ENCODE measurements around the gene SLC25A23. TPM values are rescaled to one million over a fixed set of nuclear protein-coding genes. Genes with fewer than 3 reads are reported as not detected.

Gene SLC25A23
- total RNA-seq, 1 experiment from 2014 or later, result 42.9 TPM

- Histone ChIP-seq H2BK12ac (ENCODE audit: insufficient read length, low read depth, low read length) (no peak overlapping the region), H3K23ac (ENCODE audit: insufficient read length, low read depth, low read length) (no peak overlapping the region), H3T11ph (ENCODE audit: low read length) (no peak overlapping the region), H3K14ac (ENCODE audit: insufficient read depth, low read length) (no peak overlapping the region), H4K91ac (ENCODE audit: insufficient read length, low read depth, low read length) (no peak overlapping the region), H2BK20ac (ENCODE audit: low read depth, low read length, poor library complexity, severe bottlenecking) (no peak overlapping the region), H3K9ac (ENCODE audit: extremely low read depth, insufficient read length, low read length) (no peak overlapping the region), H3K18ac (ENCODE audit: insufficient read length, low read depth, low read length) (no peak overlapping the region), H3K9me3 (ENCODE audit: control insufficient read depth, low read depth, low read length) (peaks cover 8% of the 10 kb centered on the region), H3K79me1 (ENCODE audit: insufficient read depth, low read depth, low read length, poor library complexity, severe bottlenecking) (no peaks in the 10 kb centered on the region), H2AFZ (ENCODE audit: low read length) (no peak overlapping the region), H4K20me1 (ENCODE audit: control insufficient read depth, insufficient read depth, insufficient read length) (no peaks in the 10 kb centered on the region), H3K4me1 (ENCODE audit: insufficient read depth, low read length) (no peaks in the 10 kb centered on the region; the same call in 1 of the 2 replicates), H2BK5ac (ENCODE audit: insufficient read length, low read length) (no peak overlapping the region), H3K79me2 (ENCODE audit: insufficient read depth, low read length) (no peaks in the 10 kb centered on the region), H3K27me3 (ENCODE audit: insufficient read depth, low read length) (no peaks in the 10 kb centered on the region), H2AK5ac (ENCODE audit: insufficient read length, low read length) (no peak overlapping the region), H4K8ac (replicated peaks; ENCODE audit: insufficient read length, low read depth, low read length) (no peak overlapping the region), H3K56ac (ENCODE audit: insufficient read length, low read depth, low read length) (no peak overlapping the region), H3K27ac (ENCODE audit: insufficient read length, low read depth, low read length) (no peak overlapping the region), H2BK120ac (ENCODE audit: low read depth, low read length, poor library complexity, severe bottlenecking) (no peak overlapping the region), H3K4me2 (ENCODE audit: insufficient read depth, insufficient read length, low read length) (no peak overlapping the region), H3K23me2 (ENCODE audit: insufficient read length, low read depth, low read length, poor library complexity, severe bottlenecking) (no peaks in the 10 kb centered on the region), H3K4ac (ENCODE audit: low read depth, low read length) (no peak overlapping the region), H4K5ac (ENCODE audit: insufficient read length, low read depth, low read length) (no peak overlapping the region), H2BK15ac (ENCODE audit: low read depth, low read length) (no peak overlapping the region)
- Mint-ChIP-seq H3K27ac (no peak overlapping the region), H3K36me3 (ENCODE audit: insufficient read depth in 1 of 3, low read depth in 3 of 3) (peaks cover 31 to 53% (median 48%) of the 10 kb centered on the region in 3 experiments), H3K4me1 (peaks cover 5 to 9% of the 10 kb centered on the region in 2 experiments), H3K4me3 (no peak overlapping the region), H3K27me3 (ENCODE audit: low read depth) (peaks cover 5% of the 10 kb centered on the region; the same call in 1 of the 2 replicates), H3K9me3 (peaks cover 6 to 7% of the 10 kb centered on the region in 2 experiments; a peak in 4 of 5 replicates)
- TF ChIP-seq CTCF (conservative IDR thresholded peaks at IDR 0.05), result no peak
- no CpG with 5 or more reads among the region's 11 CpGs for WGBS (ENCODE audit: extremely low coverage, insufficient read length, low lambda C conversion rate)
- DNase-seq, result no peak
Measured at GRCh38 chr19:6453951-6454565, 5.5 kb downstream of the SLC25A23 start.

All from H9 (cell line).